Left lobe of liver (tissue), 2 donors: ENCODE results near the gene ZMIZ1. TPM values are rescaled to one million over a fixed set of nuclear protein-coding genes. Genes with fewer than 3 reads are reported as not detected.
A peak's percentile ranks its signal among the peaks of the same experiment; 100 is the strongest.

ENCODE experiments used
- ATAC-seq: fragments of 200-7000 bp; cut with Tn5 transposase; one replicate; pipeline ENCODE4 v1.9.1; 2020; ENCODE audit warnings: mild to moderate bottlenecking, moderate library complexity
- DNase-seq: peaks from one replicate; pipeline ENCODE4 v3.0.0-alpha.2; 2020; ENCODE audit warnings: low spot score
- total RNA-seq: library from RNA; stranded (reverse); gene quantifications from one replicate; pipeline ENCODE4 v1.2.1, GENCODE V29; 2021
- donor health status: DM: no; HTN: no; CAD: no; lungs with moderate emphysema.
- donor health status: DM: no; HTN: yes; CAD: no.

Gene ZMIZ1
- total RNA-seq, 1 donor from 2014 or later: 15.0 TPM

DNA sequence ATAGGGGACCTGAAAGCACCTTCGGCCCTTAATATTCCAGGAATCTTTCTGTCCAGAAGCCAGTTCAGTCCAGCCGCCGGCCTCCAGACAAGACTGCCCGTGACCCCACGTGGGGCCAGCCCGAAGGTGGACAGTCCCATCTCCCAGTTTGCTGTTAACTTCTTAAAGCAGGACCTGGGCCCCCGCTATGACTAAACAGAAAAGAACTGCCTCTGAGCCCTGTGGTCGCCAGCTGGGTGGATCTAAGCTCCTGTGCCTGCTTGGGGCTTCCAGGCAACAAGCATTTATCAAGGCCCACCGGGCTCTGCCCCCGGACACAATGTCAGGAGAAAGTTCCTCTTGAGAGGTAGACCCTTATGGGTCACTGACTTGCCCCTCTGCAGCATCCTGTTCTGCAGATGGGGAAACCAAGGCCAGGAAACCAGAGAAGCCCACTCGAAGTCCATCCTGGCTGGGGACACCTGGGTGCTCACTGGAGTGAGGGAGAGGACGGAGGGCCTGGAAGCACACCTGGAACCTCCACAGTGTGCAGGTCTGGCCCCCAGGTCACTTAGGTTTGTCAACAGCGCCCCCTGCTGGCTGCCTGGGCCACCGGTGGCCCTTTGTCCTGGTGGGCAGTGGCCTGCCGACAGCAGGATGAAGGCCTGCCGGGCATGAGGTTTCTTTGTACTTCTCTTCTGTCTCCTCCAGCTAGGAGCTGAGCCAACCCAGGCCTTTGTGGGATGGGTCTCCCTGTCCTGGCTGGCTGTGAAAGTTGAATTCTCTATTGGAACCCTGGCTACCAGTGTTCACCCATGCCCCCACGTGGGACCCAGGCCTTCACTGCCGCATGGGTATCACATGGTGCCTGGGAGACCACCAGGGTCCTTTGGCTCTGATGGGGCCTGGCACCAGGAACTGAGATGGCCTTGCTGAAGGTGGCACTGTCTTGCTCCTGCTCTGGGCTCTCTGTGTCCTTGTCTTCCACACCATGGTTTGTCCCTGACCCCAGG, 128.0 kb downstream of the ZMIZ1 start:
- peak; percentile 76 for DNase-seq

DNA sequence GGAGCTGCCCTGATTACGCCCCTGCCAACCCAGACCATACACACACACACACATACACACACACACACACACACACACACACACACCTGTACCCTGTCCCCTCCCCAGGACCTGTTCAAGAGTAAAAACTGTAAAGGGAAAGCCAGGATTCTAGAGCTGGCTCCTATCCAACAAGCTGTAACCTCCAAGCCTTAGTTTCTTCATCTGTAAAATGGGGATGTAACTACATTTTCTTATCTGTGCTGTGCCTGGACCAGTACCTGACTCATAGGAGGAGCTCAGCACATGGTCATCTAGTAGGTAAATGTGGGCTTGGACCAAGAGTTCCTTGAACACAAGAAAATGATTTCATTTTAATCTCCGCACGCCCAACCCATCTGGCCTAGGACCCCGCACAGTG, 128.8 kb downstream of the ZMIZ1 start:
- ATAC-seq: no peak
- no peak for DNase-seq

More for the DNA sequence above, 128.0 kb downstream of the ZMIZ1 start:
- ATAC-seq: peak; percentile 75

DNA sequence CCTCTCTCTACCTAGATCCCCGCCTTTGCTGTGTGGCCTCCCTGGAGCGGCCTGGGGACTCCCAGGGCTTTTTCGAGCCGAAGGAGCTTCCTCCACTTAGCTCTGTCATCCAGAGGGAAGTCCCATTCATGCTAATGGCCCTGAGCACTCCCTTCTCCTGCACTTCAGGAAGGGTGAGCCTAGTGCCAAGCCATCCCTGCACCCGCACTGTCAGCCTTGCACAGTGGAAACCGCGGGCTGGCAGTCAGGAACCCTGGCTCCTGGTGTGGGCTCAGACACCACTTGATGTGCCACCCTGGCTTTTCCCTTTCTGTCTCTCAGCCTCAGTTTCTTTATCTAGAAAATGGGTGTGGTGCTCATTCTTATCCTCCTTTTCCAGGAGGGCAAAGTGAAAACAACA, 131.6 kb downstream of the ZMIZ1 start:
- no peak for ATAC-seq
- DNase-seq: no peak

DNA sequence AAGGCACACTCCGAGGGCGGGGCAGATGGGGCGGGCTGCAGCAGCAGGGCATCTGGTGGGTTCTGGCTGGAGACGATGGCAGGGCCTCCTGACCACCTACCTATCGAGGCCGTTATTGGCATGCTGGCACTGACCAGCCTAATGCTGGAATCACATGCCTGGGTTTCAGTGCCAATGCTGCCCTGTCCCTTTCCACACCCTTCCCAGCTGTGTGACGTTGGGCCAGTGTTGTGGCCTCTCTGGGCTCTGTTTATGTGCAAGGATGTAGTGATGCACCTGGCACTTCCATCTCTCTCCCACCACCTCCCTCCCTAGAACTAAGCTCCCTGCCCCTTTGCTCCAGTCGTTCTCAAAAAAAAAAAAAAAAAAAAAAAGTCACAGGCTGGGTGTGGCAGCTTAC, 132.9 kb downstream of the ZMIZ1 start:
- ATAC-seq (no peak), DNase-seq (no peak)

DNA sequence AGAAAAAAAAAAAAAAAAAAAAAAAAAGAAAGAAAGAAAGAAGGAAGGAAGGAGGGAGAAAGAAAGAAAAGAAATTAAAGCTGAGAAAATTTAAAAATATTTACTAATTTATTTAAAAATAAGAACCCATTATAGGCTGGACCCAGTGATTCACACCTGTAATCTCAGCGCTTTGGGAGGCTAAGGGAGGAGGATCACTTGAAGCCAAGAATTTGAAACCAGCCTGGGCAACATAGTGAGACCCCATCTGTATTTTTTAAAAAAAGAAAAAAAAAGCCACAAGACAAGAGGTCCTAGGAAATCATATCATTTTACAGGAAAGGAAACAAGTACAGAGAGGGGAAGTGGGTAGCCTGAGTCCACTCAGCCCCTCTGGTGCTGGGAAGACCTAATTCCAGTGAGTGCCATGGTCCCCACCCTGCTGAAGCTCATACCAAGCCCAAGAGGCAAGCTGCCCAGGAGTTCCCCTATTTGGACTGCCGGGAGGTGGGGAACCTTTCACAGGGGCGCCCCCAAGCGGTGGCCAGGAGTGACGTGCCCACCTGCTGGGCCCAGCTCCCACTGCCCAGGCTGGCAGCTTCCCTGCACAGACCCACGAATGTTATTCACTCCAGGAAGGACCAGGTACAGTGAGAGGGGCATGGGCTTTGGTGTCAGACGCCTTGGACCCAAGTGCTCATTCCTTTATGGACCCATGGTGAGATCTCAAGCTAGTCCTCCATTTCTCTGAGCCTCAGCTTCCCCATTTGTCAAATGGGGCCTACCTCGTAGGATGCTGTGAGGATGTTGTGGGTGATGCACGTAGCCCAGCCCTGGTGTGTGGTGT, 133.6 kb downstream of the ZMIZ1 start:
- DNase-seq (no peak), ATAC-seq (peak; percentile 33)

DNA sequence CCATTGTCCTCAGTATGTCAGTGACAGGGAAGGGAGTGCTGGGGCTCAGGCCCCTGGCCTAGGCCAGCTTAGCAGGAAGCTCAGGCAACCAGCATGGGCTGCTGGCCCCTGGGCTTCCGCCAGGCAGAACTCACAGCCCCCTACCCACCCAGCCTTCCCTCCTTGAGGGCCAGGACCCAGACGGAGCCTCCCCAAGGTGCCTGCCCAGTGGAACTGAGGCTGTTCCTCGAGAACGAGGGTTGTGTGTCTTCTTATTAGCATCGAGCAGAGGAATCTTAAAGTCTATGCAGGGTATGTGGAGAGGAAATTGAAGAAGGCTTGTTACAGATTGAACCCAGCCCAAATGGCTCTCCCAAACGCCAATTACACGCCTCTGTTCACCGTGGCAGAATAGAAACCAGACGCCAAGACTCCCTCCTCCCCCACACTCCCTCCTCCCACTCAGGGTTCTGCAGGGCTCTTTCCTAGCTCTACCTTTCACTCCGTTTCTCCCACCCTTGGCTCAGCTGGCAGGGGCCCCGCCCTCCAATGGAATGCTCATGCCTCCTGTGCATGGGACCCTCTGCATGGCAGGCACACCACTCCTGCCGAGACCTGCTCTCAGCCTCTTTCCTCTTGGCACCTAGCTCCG, 134.4 kb downstream of the ZMIZ1 start:
- no peak for ATAC-seq
- DNase-seq: no peak

DNA sequence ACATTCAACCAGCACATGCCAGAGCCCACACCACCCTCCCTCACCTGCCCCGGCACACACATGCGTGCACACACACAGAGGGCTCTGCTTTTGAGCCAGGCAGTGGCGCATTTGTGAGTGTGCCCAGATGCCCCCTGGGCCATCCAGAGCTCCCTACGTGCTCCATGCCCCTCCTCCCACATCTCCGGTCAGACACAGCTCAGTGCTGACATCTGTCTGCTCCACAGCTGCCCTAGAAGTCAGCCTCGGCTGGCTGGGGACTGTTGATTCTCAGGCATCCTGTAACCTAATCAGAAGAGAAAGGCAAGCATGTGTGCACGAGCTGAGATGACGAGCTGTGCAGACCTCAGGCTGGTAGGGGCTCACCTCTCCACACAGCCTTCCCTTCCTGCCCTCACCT, 135.1 kb downstream of the ZMIZ1 start:
- DNase-seq (no peak), ATAC-seq (no peak)

DNA sequence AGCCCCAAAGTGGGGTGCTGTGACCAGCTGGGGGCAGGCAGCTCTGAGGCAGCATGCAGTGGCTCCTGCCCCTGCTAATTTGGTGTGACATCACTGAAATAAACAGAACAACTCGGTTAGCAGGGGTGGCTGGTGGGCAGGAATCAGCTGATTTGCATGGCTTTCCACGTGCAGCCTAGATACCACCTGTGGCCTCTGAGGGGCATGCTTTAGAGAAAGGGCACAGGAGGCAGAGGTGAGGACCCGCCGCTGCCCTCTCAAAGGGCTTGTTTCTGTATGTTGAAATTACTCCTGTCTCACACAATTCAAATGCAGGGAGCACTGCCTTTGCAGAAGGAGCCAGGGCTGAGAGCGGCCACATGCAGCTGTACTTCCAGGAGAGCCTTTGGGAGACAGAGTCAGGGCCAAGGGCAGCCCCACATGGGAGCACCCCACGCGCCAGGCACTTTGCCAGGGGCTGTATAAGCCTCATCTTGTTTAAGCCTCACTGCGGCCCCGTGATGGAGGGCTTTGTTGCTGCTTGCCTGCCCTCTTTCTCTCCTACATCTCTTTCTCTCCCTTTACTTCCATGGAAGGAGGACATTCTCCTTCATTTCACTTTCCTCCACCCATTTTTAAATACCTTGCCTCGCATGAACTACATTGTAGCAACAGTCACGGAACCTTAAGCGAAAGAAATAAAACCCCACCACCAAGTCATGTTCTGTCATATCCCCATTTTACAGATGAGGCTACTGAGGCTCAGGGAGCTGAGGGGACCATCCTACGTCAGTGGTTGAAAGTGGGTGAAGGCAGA, 137.7 kb downstream of the ZMIZ1 start:
- DNase-seq: no peak
- ATAC-seq: no peak

DNA sequence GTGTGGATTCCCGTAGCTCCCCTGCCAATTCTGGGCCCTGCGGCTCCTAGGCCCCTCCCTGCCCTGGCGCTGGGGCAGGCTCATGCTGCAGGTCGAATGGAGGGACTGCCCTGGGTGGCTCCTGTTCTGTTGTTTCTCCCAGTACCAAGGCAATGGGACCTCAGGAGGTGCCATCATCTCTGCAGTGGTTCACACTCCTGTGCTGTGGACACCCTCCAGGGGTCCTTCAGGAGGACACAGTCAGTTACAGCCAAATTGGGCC, 138.3 kb downstream of the ZMIZ1 start:
- no peak for ATAC-seq

DNA sequence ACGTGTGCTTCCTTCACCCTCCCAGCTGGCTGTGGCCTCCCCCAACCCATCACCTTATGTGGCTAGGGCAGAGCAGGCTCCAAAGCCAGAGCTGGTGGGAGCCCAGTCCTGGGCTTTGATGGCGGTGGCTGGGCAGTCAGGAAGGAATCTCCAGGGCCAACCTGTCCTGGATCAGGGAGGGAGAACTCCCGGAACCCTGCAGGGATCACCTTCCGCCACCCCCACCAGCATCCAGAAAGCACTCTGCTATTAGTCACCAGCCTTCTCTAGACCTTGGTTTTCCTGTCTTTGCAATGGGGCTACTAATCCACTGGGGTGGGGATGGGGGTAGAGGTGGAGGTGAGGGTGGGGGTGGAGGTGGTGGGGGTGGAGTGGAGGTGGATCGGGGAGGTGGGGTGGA, 139.0 kb downstream of the ZMIZ1 start:
- DNase-seq: no peak
- ATAC-seq: no peak

More for the DNA sequence above, 138.3 kb downstream of the ZMIZ1 start:
- no peak for DNase-seq

DNA sequence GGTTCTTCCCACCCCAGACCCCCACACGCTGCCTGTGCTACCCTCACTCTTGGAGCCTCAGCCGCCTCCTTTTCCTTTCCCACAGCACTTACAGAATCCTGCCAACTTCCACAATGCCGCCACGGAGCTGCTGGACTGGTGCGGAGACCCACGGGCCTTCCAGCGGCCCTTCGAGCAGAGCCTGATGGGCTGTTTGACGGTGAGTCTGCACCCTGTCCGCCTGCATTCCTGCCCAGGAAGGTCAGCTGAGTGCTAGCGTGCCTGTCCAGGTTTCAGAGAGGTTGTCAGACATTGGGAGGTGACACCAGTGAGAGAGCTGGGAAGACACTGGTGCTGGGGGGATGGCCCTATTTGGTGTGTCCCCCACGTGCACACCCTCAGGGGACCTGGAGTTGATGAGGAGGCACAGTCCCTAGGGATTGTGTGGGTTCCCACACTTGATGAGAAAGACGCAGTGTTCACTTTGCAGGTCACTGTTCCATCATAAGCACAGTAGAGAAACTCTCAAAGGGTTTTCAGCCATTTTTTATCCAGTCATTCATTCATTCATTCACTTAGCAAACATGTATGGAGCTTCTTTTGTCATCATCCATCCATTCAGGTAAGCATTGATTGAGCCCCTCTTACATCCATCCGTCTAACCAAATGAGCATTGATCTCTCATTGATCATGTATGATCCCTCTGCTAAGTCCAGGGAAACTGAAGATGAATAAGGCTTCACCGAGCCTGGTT, 139.7 kb downstream of the ZMIZ1 start:
- DNase-seq (no peak), ATAC-seq (no peak)

DNA sequence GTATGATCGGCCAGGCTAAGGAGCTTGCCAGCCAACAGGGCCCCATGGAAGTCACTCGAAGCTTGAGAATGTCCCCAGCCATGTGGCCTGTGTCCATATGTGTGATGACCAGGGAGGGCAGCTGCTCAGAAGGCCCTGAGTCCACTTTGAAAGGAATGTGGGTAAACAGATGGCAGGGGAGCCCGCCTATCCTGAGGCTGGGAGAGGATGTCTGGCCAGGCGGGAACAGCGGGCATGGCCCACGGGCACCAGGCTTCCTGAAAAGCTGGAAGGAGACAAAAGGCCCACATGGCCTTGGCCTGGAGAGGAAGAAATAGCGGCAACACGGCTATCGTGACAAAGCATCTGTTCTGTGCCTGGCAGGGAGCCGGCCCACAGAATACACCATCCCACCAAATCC, 140.6 kb downstream of the ZMIZ1 start:
- ATAC-seq (no peak), DNase-seq (no peak)

DNA sequence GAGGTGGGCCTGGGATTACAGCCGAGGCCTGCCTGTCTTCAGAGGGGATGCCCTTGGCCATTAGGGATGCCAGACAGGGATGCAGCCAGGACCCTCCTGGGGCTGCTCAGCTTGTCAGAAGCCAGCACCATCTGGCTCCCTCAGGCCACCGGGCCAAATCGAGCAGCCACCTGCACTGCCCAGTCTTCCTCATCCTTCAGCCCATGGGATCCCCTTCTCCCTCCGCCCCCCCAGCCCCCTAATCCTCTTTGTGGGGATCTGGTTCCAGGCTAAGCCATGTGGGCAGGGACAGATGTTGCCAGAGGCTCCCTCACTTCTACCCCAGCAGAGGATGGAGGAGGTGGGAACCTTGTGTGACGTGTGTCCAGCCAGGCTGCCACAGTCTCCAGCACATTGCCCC, 141.1 kb downstream of the ZMIZ1 start:
- ATAC-seq: no peak

DNA sequence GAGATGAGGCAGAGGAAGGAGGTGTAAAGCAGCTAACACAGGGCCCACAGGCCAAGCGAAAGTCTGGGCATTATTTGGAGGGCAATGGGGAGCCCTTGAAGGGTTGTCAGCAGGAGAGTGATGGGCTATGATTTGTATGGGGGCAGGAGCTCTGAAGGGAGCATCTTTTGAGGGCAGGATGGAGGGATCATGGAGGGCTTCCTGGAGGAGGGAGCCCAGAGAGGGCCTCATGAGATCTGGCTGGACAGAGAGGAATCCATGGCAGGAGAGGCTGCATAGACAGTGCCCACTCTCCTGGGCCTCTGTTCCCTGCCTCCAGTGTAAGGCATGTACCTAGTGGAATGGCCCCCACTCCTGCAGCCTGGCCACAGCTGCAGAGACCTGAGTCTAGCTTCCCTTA, 141.9 kb downstream of the ZMIZ1 start:
- no peak for DNase-seq
- no peak for ATAC-seq

More for the DNA sequence above, 141.1 kb downstream of the ZMIZ1 start:
- no peak for DNase-seq

DNA sequence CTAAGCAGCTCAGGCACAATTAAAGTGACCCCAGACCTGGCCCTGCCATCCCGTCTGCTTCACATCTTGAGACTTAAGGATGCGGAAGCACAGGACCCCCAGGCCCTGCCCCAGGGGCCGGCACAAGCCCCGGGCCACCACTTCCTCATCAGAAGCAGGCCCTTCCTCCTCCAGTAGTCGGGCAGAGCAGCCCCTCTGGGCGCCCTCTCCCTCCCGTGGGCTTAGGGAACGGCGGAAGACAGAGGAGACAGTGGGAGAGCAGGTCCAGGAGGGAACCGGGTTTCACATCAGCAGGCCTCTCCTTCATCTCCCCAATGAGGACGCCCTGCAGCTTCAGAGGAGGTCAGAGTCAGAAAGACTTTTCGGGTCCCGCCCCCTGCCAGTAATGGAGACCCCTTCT, 142.8 kb downstream of the ZMIZ1 start:
- no peak for DNase-seq

DNA sequence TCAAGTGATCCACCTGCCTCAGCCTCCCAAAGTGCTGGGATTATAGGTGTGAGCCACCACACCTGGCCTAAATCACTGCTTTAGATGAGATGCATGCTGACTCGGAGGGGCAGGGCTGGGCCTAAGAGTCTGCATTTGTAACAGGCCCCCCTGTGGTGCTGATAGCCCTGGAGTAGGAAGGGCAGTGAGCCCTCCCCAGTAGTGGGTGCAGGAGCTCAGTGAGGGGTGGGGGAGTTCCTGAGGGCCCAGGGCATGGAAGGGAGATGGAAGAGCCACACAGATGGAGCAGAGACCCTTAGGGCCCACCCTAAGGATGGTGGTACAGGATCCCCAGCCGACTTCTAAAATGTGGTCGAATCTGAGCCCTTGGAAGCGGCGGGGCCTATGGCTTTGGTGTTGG, 146.8 kb downstream of the ZMIZ1 start:
- no peak for ATAC-seq
- DNase-seq: no peak

More for the DNA sequence above, 142.8 kb downstream of the ZMIZ1 start:
- no peak for ATAC-seq

DNA sequence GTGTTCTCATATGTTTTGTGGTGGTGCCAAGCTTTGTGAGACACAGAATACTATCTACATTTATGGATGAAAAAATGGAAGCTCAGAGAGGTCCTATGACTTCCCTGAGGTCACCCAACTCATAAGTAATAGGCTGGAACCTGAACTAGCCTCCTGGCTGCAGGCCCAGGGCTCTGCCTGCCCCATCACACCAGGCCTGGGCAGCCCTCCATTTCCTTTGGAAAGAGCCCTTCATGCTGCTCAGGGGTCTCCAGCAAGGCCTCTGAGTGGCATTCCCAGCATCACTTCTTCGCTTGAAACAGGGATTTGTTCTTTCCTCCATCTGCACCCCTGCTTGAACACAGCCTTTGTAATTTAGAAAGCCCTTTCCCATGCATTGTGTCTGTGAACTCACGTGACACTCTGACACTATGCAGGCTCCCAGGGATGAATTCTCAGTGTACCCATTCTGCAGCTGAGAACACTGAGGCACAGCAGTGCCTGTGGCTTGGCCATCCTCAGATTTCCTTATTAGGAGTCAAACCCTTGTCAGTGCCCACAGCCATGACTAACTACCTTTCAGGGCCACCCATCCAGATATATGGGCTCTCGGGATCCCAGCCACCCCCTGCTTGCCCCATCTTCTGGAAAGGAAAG, 150.7 kb downstream of the ZMIZ1 start:
- no peak for ATAC-seq
- no peak for DNase-seq

DNA sequence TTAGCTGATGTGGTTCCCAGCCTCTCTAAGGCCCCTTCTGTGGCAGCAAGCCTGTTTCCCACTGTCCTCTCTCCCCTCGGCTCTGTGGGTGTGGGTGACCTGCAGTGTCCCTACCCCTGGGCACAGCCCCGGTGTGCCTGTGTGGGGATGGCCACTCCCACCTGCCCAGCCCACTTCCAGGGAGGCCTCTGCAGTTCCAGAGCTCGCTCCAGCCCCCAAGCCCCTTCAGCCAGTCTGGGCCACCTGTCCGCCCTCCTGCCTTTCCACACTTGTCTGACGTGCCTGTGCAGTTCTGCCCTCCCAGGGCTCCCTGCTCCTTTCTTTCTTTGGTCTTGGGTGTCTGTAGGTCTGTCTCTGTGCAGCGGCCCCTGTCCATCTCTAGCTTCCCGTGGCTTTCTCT, 151.5 kb downstream of the ZMIZ1 start:
- no peak for DNase-seq
- no peak for ATAC-seq
